ENCODE data around the gene NECTIN2. TPM values are rescaled to one million over a fixed set of nuclear protein-coding genes. Genes with fewer than 3 reads are reported as not detected.
A peak's percentile ranks its signal among the peaks of the same experiment; 100 is the strongest.
"Not testable (repeated sequence)": the region's sequence is repeated elsewhere in the genome, so short reads cannot be mapped to it uniquely, and the experiment has no call there.

Gene NECTIN2
- total RNA-seq, 1 experiment from 2014 or later, result 38.2 TPM

DNA sequence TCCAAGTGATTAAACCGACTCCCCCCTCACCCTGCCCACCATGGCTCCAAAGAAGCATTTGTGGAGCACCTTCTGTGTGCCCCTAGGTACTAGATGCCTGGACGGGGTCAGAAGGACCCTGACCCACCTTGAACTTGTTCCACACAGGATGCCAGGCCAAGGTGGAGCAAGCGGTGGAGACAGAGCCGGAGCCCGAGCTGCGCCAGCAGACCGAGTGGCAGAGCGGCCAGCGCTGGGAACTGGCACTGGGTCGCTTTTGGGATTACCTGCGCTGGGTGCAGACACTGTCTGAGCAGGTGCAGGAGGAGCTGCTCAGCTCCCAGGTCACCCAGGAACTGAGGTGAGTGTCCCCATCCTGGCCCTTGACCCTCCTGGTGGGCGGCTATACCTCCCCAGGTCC is 61.5 kb downstream of the NECTIN2 start:
- DNase-seq, result no peak
- Histone ChIP-seq H3K9me3 (no peaks in the 10 kb centered on the region), H3K4me3 (no peak overlapping the region), H3K27me3 (peaks cover 2% of the 10 kb centered on the region; the same call in 1 of the 2 replicates), H3K36me3 (peaks cover 14% of the 10 kb centered on the region)

DNA sequence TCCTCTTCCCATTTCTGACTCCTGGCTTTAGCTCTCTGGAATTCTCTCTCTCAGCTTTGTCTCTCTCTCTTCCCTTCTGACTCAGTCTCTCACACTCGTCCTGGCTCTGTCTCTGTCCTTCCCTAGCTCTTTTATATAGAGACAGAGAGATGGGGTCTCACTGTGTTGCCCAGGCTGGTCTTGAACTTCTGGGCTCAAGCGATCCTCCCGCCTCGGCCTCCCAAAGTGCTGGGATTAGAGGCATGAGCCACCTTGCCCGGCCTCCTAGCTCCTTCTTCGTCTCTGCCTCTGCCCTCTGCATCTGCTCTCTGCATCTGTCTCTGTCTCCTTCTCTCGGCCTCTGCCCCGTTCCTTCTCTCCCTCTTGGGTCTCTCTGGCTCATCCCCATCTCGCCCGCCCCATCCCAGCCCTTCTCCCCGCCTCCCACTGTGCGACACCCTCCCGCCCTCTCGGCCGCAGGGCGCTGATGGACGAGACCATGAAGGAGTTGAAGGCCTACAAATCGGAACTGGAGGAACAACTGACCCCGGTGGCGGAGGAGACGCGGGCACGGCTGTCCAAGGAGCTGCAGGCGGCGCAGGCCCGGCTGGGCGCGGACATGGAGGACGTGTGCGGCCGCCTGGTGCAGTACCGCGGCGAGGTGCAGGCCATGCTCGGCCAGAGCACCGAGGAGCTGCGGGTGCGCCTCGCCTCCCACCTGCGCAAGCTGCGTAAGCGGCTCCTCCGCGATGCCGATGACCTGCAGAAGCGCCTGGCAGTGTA is 62.2 kb downstream of the NECTIN2 start:
- peaks cover 10% of the 10 kb centered on the region for H3K36me3 ChIP-seq
- DNase-seq, result no peak
- H3K4me3 ChIP-seq, result no peak overlapping the region
- no peaks in the 10 kb centered on the region for H3K9me3 ChIP-seq
- peaks cover 2% of the 10 kb centered on the region; the same call in 1 of the 2 replicates for H3K27me3 ChIP-seq

DNA sequence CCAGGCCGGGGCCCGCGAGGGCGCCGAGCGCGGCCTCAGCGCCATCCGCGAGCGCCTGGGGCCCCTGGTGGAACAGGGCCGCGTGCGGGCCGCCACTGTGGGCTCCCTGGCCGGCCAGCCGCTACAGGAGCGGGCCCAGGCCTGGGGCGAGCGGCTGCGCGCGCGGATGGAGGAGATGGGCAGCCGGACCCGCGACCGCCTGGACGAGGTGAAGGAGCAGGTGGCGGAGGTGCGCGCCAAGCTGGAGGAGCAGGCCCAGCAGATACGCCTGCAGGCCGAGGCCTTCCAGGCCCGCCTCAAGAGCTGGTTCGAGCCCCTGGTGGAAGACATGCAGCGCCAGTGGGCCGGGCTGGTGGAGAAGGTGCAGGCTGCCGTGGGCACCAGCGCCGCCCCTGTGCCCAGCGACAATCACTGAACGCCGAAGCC is 62.8 kb downstream of the NECTIN2 start:
- H3K9me3 ChIP-seq, result no peaks in the 10 kb centered on the region
- H3K27me3 ChIP-seq, result peaks cover 2% of the 10 kb centered on the region; the same call in 1 of the 2 replicates
- peaks cover 5% of the 10 kb centered on the region for H3K36me3 ChIP-seq
- DNase-seq, result no peak
- no peak overlapping the region for H3K4me3 ChIP-seq

DNA sequence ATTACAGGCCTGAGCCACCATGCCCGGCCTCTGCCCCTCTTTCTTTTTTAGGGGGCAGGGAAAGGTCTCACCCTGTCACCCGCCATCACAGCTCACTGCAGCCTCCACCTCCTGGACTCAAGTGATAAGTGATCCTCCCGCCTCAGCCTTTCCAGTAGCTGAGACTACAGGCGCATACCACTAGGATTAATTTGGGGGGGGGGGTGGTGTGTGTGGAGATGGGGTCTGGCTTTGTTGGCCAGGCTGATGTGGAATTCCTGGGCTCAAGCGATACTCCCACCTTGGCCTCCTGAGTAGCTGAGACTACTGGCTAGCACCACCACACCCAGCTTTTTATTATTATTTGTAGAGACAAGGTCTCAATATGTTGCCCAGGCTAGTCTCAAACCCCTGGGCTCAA is 63.7 kb downstream of the NECTIN2 start:
- Histone ChIP-seq H3K9me3 (no peaks in the 10 kb centered on the region), H3K36me3 (no peaks in the 10 kb centered on the region), H3K27me3 (0 out of 2 replicates have a peak, but pooled peaks cover 2% of the 10 kb centered on the region), H3K4me3 (no peak overlapping the region)
- no peak for DNase-seq

DNA sequence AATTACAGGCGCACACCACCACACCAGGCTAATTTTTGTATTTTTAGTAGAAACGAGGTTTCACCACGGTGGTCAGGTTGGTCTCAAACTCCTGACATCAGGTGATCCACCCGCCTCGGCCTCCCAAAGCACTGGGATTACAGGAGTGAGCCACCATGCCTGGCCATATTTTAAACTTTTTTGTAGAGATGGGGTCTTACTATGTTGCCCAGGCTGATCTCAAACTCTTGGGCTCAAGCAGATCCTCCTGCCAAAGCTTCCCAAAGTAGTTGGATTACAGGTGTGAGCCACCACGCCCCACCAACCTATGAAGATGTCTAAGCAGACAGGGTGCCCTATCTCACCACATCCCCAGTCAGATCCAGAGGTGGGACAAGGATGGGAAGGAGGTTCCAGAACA is 65.8 kb downstream of the NECTIN2 start:
- H3K36me3 ChIP-seq, DNase-seq, H3K4me3 ChIP-seq, H3K9me3 ChIP-seq, H3K27me3 ChIP-seq: not testable (repeated sequence)

DNA sequence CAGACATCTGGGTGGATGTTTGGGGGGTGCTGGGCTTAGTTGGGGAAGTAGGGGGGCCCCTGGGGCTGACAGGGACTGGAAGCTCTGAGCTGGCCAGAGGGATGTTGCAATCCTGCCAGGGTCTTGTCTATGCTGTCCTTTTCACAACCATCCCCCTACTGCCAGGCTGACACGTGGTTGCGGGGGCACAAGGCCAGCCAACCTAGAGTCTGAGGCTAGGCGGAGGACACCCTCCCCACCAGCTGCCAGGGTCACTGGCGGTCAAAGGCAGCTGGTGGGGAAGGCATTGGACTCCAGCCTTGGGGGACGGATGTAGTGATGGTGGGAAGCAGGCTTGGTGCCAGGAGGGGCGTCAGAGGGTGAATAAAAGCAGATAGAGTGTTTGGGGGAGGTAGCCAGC is 66.8 kb downstream of the NECTIN2 start:
- no peak for DNase-seq
- H3K4me3 ChIP-seq, result no peak overlapping the region
- H3K36me3 ChIP-seq, result no peaks in the 10 kb centered on the region

DNA sequence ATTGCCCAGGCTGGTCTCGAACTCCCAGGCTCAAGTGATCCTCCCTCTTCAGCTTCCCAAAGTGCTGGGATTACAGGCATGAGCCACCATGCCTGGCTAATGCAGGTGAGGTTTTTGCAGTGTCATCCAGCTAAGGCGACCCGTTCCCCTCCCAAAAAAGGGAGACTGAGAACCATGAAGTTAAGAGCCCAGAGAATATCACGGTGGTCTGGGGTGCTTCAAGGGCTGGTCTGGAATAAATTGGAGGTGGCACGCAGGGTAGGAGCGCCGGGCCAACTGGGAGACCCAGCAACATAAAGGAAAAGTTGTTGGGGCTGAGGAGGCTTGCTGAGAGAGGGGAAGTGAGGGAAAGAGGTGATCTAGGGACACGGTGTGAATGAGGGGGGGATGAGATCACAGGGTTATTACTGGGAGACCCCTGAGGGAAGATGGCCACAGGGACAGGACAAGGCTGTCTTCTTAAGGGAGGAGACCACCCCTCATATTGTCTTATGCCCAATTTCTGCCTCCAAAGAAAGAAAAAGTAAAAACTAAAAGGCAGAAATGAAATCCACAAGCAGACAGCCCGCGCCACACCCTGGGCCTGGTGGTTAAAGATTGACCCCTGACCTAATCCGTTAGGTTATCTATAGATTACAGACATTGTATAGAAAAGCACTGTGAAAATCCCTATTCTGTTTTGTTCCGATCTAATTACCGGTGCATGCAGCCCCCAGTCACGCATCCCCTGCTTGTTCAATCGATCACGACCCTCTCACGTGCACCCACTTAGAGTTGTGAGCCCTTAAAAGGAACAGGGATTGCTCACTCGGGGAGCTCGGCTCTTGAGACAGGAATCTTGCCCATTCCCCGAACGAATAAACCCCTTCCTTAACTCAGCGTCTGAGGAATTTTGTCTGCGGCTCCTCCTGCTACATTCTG is 67.7 kb downstream of the NECTIN2 start:
- not testable (repeated sequence) for H3K27me3 ChIP-seq, H3K36me3 ChIP-seq, H3K4me3 ChIP-seq, H3K9me3 ChIP-seq, DNase-seq

More for the DNA sequence above, 66.8 kb downstream of the NECTIN2 start:
- H3K27me3 ChIP-seq, result no peaks in the 10 kb centered on the region
- no peaks in the 10 kb centered on the region for H3K9me3 ChIP-seq

DNA sequence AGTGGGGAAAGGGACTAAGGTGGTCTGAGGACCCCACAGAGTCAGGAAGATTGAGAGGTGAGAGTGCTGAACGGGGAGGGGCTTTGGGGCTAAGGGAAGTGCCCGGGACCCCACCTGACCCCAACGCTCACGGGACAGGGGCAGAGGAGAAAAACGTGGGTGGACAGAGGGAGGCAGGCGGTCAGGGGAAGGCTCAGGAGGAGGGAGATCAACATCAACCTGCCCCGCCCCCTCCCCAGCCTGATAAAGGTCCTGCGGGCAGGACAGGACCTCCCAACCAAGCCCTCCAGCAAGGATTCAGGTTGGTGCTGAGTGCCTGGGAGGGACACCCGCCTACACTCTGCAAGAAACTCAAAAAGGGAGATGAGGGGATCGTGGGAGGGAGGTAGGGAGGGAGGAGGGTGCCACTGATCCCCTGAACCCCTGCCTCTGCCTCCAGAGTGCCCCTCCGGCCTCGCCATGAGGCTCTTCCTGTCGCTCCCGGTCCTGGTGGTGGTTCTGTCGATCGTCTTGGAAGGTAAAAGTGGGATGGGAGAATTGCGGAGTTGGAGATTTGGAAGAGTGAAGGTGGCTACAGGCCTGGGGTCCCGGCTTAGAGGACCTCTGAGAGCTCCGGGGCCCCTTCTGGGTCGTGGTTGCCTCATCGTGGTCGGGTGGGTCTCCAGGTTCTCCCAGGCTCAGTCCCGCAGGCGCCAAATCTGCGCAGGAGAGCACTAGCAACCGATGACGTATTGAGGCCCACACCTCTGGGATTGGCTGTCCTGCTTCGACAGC is 68.5 kb downstream of the NECTIN2 start, which contains the start of gene APOC1:
Gene APOC1 (plus strand): TSS at position 176 of the 774 bp plus-strand sequence. CDS start 284 bp downstream, at position 460.
- DNase-seq, result peak; percentile 78
- peak within 1 kb of the TSS; percentile 47 for H3K4me3 ChIP-seq
- H3K9me3 ChIP-seq, H3K27me3 ChIP-seq, H3K36me3 ChIP-seq: not testable (repeated sequence)

DNA sequence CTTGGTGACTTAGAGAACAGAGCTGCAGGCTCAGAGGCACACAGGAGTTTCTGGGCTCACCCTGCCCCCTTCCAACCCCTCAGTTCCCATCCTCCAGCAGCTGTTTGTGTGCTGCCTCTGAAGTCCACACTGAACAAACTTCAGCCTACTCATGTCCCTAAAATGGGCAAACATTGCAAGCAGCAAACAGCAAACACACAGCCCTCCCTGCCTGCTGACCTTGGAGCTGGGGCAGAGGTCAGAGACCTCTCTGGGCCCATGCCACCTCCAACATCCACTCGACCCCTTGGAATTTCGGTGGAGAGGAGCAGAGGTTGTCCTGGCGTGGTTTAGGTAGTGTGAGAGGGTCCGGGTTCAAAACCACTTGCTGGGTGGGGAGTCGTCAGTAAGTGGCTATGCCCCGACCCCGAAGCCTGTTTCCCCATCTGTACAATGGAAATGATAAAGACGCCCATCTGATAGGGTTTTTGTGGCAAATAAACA is 78.2 kb downstream of the NECTIN2 start:
- no peak for DNase-seq
- no peak overlapping the region for H3K4me3 ChIP-seq
- H3K27me3 ChIP-seq, result no peaks in the 10 kb centered on the region
- no peaks in the 10 kb centered on the region for H3K36me3 ChIP-seq
- H3K9me3 ChIP-seq, result no peaks in the 10 kb centered on the region

DNA sequence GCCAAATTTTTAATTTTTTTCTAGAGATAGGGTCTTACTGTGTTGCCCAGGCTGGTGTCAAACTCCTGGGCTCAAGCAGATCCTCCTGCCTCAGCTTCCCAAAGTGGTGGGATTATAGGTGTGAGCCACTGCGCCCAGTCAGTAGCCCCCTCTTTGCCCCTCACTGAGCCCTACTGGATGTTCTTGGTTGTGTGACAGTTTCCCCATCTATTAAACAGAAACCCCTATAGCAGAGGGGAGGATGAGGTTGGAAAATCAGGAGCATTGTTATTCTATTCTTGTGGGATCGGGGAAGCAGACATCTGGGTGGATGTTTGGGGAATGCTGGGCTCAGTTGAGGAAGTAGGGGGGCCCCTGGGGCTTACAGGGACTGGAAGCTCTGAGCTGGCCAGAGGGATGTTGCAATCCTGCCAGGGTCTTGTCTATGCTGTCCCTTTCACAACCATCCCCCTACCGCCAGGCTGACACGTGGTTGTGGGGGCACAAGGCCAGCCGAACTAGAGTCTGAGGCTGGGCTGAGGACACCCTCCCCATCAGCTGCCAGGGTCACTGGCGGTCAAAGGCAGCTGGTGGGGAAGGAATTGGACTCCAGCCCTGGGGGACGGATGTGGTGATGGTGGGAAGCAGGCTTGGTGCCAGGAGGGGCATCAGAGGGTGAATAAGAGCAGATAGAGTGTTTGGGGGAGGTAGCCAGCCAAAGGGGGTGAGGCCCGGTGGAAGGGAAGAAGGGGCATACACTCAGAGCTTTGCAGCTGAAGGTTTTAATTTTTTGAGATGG is 79.2 kb downstream of the NECTIN2 start:
- no peak for DNase-seq
- no peaks in the 10 kb centered on the region for H3K27me3 ChIP-seq
- no peaks in the 10 kb centered on the region for H3K36me3 ChIP-seq
- no peak overlapping the region for H3K4me3 ChIP-seq
- no peaks in the 10 kb centered on the region for H3K9me3 ChIP-seq

DNA sequence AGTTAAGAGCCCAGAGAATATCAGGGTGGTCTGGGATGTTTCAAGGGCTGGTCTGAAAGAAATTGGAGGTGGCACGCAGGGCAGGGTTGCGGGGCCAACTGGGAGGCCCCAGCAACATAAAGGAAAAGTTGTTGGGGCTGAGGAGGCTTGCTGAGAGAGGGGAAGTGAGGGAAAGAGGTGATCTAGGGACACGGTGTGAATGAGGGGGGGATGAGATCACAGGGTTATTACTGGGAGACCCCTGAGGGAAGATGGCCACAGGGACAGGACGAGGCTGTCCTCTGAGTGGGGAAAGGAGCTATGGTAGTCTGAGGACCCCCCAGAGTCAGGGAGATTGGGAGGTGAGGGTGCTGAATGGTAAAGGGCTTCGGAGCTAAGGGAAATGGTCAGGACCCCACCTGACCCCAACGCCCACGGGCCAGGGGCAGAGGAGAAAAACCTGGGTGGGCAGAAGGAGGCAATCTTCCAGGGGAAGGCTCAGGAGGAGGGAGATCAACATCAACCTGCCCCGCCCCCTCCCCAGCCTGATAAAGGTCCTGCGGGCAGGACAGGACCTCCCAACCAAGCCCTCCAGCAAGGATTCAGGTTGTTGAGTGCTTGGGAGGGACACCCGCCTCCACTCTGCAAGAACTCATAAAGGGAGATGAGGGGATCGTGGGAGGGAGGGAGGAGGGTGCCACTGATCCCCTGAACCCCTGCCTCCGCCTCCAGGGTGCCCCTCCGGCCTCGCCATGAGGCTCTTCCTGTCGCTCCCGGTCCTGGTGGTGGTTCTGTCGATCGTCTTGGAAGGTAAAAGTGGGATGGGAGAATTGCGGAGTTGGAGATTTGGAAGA is 80.4 kb downstream of the NECTIN2 start:
- H3K36me3 ChIP-seq, H3K9me3 ChIP-seq, H3K27me3 ChIP-seq, DNase-seq, H3K4me3 ChIP-seq: not testable (repeated sequence)

DNA sequence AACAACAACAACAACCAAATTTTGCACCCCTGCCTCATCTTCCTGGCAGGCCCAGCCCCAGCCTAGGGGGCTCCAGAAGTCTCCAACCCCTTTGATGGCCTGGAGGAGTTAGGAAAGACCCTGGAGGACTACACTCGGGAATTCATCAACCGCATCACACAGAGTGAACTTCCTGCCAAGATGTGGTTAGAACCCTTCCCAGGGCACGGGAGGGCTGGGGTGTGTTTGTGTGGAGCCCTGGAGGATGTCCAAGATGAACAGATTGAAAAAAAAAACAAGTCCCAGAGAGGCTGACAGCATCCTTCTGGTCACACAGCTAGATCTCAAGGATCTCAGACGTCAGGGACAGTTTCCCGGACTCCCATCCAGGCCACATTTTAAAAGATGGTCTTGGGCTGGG is 81.6 kb downstream of the NECTIN2 start:
- Histone ChIP-seq H3K27me3 (no peaks in the 10 kb centered on the region), H3K36me3 (no peaks in the 10 kb centered on the region), H3K9me3 (no peaks in the 10 kb centered on the region), H3K4me3 (no peak overlapping the region)
- peak; percentile 31 for DNase-seq

DNA sequence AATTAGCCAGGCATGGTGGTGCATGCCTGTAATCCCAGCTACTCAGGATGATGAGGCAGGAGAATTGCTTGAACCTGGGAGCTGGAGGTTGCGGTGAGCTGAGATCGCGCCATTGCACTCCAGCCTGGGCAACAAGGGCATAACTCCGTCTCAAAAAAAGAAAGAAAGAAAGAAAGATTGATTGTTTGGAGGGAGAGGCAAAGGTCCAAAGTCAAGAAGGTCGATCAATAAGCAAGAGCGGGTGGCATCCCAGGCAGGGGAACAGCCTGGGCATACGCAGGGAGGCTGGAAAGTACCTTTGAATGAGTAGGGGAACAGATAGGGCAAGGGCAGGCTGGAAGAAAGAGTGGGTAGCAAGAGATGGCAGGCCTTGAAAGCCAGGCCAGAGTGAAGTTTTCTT is 84.0 kb downstream of the NECTIN2 start:
- H3K4me3 ChIP-seq, result no peak overlapping the region
- no peak for DNase-seq
- H3K27me3 ChIP-seq, result no peaks in the 10 kb centered on the region
- no peaks in the 10 kb centered on the region for H3K36me3 ChIP-seq
- H3K9me3 ChIP-seq, result no peaks in the 10 kb centered on the region

DNA sequence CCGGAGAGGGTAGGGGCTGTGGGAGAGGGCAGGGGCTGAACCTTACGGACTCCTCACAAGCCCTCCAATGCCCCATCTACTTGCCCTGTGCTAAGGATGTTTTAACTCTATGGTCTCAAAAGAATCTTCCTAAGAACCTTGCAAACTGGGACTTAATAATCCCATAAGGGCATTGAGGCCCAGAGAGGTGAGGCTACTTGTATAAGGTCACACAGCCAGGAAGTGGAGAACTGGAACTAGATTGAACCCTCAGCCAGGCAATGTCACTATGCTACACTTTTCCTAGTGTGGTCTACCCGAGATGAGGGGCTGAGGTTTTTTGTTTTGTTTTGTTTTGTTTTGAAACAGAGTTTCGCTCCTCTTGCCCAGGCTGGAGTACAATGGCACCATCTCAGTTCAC is 85.4 kb downstream of the NECTIN2 start:
- DNase-seq, result no peak
- H3K4me3 ChIP-seq, result no peak overlapping the region

More for the DNA sequence above, 85.4 kb downstream of the NECTIN2 start:
- Histone ChIP-seq H3K9me3 (no peaks in the 10 kb centered on the region), H3K36me3 (no peaks in the 10 kb centered on the region), H3K27me3 (no peaks in the 10 kb centered on the region)
